CD4-positive, alpha-beta T cell treated with Interleukin-6 for 4 hours (primary cell): ENCODE data around the gene PTPRN2.
"Not testable (repeated sequence)": the region's sequence is repeated elsewhere in the genome, so short reads cannot be mapped to it uniquely, and the experiment has no call there.

Experiments
- DNase-seq: peaks from one replicate; pipeline ENCODE4 v3.0.0-alpha.2; 2020; ENCODE audit warnings: mixed read lengths

Gene PTPRN2

GRCh38 chr7:157596471-157596870 lies 991.2 kb downstream of the PTPRN2 start:
- no peak for DNase-seq

- DNase-seq: no peak
These were observed 991.6 kb downstream of the PTPRN2 start for GRCh38 chr7:157596026-157596425.

DNA sequence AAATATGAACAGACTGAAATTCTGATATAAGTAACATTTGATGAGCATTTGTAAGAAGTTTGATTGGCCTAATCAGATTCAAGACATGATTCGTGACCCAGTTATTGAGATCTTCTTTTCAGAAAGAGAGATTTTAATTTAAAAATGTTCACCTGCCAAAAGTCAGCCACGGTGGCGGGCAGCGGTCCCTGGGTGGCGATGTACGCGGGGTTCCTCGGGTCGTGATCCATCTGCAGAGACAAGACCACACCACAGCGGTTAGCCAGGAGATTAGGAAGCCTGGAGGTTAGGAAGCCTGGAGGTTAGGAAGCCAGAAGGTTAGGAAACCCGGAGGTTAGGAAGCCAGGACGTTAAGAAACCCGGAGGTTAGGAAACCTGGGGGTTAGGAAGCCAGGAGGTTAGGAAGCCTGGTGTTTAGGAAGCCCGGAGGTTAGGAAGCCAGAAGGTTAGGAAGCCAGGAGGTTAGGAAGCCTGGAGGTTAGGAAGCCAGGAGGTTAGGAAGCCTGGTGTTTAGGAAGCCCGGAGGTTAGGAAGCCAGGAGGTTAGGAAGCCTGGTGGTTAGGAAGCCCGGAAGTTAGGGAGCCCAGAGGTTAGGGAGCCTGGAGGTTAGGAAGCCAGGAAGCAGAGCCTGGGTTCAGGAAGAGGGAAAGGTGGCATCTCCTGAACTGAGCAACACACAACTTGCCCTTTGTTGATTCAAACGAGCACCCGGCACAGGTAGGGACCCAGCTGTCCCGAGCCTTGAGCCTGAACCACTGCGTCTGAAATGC lies 992.4 kb downstream of the PTPRN2 start:
- DNase-seq: no peak

DNA sequence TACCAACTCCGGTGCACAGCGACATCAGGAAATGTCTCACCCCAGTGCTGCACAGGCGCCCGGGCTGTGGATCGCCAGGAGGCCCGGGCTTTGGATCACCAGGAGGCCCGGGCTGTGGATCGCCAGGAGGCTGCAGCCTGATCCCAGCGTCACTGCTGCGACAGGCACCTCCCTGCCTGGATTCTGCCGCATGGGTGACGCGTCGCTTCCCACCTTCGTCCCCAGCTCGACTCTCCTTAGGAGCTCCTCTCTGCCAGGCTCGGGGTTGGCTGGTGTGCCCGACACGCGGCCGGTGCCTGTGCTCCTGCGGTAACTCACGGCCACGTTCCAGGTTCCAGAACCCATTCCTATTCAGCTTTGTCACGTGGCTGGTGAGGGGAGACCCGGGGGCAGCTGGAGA lies 993.3 kb downstream of the PTPRN2 start:
- no peak for DNase-seq

DNA sequence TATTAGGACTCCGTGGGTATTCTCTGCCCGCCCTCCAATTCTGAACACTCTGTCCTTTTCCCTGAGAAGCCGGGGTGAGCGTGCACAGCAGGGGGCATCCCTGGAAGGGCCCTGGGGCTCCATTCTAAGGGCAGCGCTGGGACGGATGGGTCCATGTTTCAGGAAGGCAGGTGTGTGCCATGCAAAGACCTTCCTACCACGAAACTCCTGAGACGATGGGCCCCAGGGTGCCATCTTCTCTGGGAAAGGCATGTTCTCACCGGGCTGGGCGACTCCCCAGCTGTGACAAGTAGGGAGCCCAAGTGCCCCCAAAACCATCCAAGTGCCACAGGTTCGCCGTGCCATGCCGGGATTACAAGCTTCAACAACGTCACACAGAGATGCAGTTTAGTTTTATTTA lies 994.1 kb downstream of the PTPRN2 start:
- no peak for DNase-seq

DNA sequence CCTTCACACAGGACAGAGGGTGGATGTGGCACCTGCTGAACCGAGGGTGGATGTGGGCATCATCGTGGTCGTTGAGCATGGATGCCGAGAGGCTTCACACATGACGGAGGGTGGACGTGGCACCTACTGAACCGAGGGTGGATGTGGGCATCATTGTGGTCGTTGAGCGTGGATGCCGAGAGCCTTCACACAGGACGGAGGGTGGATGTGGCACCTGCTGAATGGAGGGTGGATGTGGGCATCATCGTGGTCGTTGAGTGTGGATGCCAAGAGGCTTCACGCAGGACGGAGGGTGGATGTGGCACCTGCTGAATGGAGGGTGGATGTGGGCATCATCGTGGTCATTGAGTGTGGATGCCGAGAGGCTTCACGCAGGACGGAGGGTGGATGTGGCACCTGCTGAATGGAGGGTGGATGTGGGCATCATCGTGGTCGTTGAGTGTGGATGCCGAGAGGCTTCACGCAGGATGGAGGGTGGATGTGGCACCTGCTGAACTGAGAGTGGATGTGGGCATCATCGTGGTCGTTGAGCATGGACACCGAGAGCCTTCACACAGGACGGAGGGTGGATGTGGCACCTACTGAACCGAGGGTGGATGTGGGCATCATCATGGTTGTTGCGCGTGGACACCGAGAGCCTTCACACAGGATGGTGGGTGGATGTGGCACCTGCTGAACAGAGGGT lies 994.8 kb downstream of the PTPRN2 start:
- DNase-seq: not testable (repeated sequence)

GRCh38 chr7:157590526-157590925 lies 997.1 kb downstream of the PTPRN2 start:
- DNase-seq: no peak

DNA sequence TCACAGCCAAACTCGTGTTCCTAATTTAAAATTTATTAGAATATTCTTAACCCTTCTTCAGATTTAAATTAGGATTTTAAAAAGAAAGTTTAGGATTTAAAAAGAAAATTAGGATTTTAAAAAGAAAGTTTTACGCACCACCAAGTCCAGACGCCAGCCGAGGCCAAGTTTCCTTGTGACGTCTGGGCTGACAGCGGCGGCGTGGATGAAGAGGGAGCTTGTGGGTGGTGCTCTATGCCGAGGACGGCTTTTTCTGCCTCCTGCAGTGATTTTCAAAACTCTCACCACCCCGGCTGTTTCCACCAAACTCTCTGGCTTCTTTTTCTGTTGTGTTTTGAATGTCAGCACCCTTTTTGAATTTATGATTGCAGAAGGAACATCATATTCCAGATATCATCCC lies 997.9 kb downstream of the PTPRN2 start:
- no peak for DNase-seq

- DNase-seq: no peak
These were observed 999.6 kb downstream of the PTPRN2 start for GRCh38 chr7:157587805-157588560.

GRCh38 chr7:157587051-157587804 lies 1000.4 kb downstream of the PTPRN2 start:
- DNase-seq: no peak

- DNase-seq: no peak
These were observed 1001.1 kb downstream of the PTPRN2 start for GRCh38 chr7:157586426-157586955.

- peak; percentile 31 for DNase-seq
These were observed 1002.3 kb downstream of the PTPRN2 start for GRCh38 chr7:157585113-157585861.

DNA sequence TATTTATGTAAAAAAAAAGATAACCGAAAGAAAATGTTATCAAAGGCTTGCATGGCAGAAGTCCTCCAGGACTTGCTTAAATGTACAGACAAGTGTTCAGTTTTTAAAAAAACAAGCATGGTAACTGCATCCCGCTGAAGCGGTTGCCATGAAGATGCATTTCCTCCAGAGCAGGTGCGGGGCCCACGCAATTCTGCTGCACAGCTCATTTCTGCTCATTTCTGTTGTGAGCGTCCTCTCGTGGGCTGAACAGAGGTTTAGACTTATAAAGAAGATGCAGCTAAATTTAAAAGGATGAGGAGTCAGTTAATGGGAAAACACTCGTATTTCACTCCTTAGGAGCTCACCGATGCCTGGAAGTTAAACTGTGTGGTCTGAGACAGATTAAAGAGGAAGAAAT lies 1003.2 kb downstream of the PTPRN2 start:
- DNase-seq: no peak

GRCh38 chr7:157581740-157582139 lies 1005.9 kb downstream of the PTPRN2 start:
- no peak for DNase-seq

DNA sequence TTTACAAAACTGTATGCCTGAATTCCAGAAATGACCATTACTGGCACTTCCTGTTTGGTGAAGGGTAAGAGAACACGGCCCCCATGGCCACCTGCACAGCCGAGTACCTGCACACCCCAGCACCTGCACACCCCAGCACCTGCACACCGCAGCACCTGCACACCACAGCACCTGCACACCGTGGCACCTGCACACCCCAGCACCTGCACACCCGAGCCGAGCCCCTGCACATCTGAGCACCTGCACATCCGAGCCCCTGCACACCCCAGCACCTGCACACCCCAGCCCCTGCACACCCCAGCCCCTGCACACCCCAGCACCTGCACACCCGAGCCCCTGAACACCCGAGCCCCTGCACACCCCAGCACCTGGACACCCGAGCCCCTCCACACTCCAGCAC lies 1007.3 kb downstream of the PTPRN2 start:
- no peak for DNase-seq

- no peak for DNase-seq
These were observed 1008.2 kb downstream of the PTPRN2 start for GRCh38 chr7:157579425-157579824.

DNA sequence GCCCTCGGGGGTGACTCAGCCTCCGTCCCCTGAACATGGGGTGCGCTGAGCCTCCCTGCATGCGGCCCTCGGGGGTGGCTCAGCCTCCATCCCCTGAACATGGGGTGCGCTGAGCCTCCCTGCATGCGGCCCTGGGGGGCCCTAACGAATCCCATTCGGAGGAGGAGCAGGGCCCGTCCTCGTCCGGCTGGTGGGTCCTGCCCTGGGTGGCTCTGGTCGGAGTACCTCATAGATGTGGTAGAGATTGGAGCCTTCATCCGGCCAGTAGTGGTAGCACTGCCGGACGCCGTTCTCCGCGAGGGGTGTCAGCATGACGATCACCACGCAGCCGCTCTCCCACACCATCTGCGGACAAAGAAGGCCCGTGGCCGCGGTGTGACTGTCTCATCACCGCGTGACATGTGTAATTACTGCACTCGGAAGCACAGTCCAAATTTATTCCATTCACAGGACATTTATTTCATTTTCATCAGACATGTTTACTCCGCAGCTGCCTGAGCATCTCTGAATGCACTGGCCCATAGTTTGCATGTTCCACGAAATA lies 1009.8 kb downstream of the PTPRN2 start:
- DNase-seq: no peak

DNA sequence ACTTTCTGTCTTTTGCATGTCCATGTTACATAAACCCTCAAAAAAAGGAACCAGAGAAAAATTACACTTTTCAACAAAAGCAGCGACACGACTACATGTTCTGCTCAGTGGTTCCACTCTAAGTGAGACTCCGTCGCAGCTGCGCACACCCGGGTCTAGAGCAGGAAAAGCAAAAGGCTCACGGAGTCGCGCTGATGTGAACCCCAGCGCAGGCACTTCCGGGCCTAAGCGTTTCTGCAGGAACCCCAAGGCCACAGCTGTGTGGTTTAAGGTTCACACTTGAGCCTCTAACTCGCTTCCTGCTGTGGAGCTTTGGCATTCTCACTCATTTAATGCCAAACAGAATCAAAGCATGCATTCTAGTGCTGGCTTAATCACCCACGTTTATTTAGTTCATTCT lies 1010.6 kb downstream of the PTPRN2 start:
- no peak for DNase-seq

- DNase-seq: peak; percentile 72
These were observed 1011.2 kb downstream of the PTPRN2 start for GRCh38 chr7:157576415-157576814.

GRCh38 chr7:157575777-157576176 lies 1011.8 kb downstream of the PTPRN2 start:
- DNase-seq: no peak

- DNase-seq: no peak
These were observed 1012.6 kb downstream of the PTPRN2 start for GRCh38 chr7:157574914-157575586.
